A673 (cell line): ENCODE measurements around the gene MGMT. TPM values are rescaled to one million over a fixed set of nuclear protein-coding genes. Genes with fewer than 3 reads are reported as not detected.

Experiments
- BruUV-seq: library from RNA; stranded (reverse); fragments of 400-500 nt; replicated peaks from 2 replicates; lab custom pipeline; 2021; lab: Mats Ljungman, UMichigan
- CTCF ChIA-PET: fragments of 300-600 bp; sonication (Branson Sonifier 250); formaldehyde crosslinking; loops from one replicate; lab custom pipeline; 2022; ENCODE audit warnings: antibody characterized with exemption; lab: Charles Lee
- POLR2A ChIA-PET: fragments of 300-600 bp; sonication (Branson Sonifier 250); formaldehyde crosslinking; loops from one replicate; lab custom pipeline; 2022; ENCODE audit warnings: antibody characterized with exemption; ENCODE audit not compliant: low non-redundant PET; lab: Charles Lee
- DNase-seq: peaks from one replicate; pipeline ENCODE4 v3.0.0-alpha.2; 2015; ENCODE audit warnings: low spot score
- H3K27ac ChIP-seq: fragments of 200-600 bp; sonication (generic); 2 replicates; pipeline ENCODE4 v1.5.1; 2016; ENCODE audit warnings: mixed run types, low read depth, mild to moderate bottlenecking, mixed read lengths, antibody characterized with exemption, low read length; ENCODE audit not compliant: poor library complexity, severe bottlenecking
- H3K27me3 ChIP-seq: fragments of 200-600 bp; sonication (generic); replicated peaks from 2 replicates; pipeline ENCODE4 v1.6.1; 2017; ENCODE audit warnings: mixed run types, low read depth, mild to moderate bottlenecking, mixed read lengths, antibody characterized with exemption, low read length; ENCODE audit not compliant: insufficient read depth, poor library complexity
- H3K36me3 ChIP-seq: fragments of 200-600 bp; sonication (generic); 2 replicates; pipeline ENCODE4 v1.6.1; 2016; ENCODE audit warnings: mixed run types, mild to moderate bottlenecking, mixed read lengths, antibody characterized with exemption, low read length; ENCODE audit not compliant: insufficient read depth, poor library complexity, severe bottlenecking
- H3K4me1 ChIP-seq: fragments of 200-600 bp; sonication (generic); 2 replicates; pipeline ENCODE4 v1.6.1; 2017; ENCODE audit warnings: mixed run types, mild to moderate bottlenecking, mixed read lengths, antibody characterized with exemption, low read length; ENCODE audit not compliant: insufficient read depth, poor library complexity, severe bottlenecking
- H3K4me3 ChIP-seq: fragments of 200-600 bp; sonication (generic); 2 replicates; pipeline ENCODE4 v1.5.1; 2016; ENCODE audit warnings: low read depth, mixed run types, mild to moderate bottlenecking, mixed read lengths, low read length; ENCODE audit not compliant: poor library complexity, severe bottlenecking
- H3K9me3 ChIP-seq: fragments of 200-600 bp; sonication (generic); 2 replicates; pipeline ENCODE4 v1.6.1; 2016; ENCODE audit warnings: mixed run types, low read depth, mild to moderate bottlenecking, mixed read lengths, antibody characterized with exemption, low read length; ENCODE audit not compliant: poor library complexity, severe bottlenecking
- EZH2 ChIP-seq: fragments of 200-600 bp; sonication (generic); IDR thresholded peaks from 2 replicates; pipeline ENCODE4 v1.6.1; 2017; ENCODE audit warnings: borderline replicate concordance, low read depth, mild to moderate bottlenecking, mixed read lengths, antibody characterized with exemption, low read length; ENCODE audit not compliant: poor library complexity, severe bottlenecking
- intact Hi-C: fragments of 100-400 bp; cut with micrococcal nuclease; formaldehyde crosslinking; loops from one replicate; pipeline ENCODE4 v1.10.0; 2022; ENCODE audit not compliant: unreplicated experiment
- total RNA-seq: library from RNA; stranded (reverse); gene quantifications from 2 replicates; pipeline ENCODE4 v1.2.3, GENCODE V29; 2021
- TF ChIP-seq, protein P1 (sequence below): fragments of 300-800, 200-600 bp; sonication (generic); conservative IDR thresholded peaks from 2 replicates; pipeline ENCODE4 v1.5.1; 2017; ENCODE audit warnings: low read depth, mild to moderate bottlenecking, antibody characterized with exemption, low read length, moderate library complexity, mixed read lengths

The MGMT gene
- total RNA-seq, 1 experiment from 2014 or later: 19.5 TPM

DNA sequence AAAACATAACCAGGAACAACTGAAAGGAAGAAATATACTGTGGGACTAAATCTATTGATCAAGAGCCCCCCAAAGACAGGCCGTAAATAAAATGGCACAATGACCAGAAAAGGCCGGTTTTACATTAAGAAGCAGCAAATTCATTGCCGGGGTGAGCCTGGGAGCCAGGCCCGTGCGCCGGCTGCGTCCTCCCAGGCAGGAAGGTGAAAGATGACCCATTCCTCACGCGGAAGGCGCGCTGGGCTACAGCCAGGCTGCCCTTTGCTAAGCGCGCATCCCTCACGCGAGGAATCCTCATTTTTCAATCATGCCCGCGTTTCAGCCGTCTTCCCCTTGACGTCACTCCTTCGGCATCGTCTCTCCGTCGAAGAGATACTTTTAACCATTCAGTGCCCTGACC lies 47.6 kb upstream of the MGMT start:
- H3K27me3 ChIP-seq: no peaks in the 10 kb centered on the region
- peaks cover 8% of the 10 kb centered on the region for H3K4me1 ChIP-seq
- no peaks in the 10 kb centered on the region for H3K9me3 ChIP-seq
- CTCF ChIA-PET: no interaction called here
- intact Hi-C loops: no loop called here
- no peak for TF ChIP-seq EZH2
- TF ChIP-seq, protein P1, sequence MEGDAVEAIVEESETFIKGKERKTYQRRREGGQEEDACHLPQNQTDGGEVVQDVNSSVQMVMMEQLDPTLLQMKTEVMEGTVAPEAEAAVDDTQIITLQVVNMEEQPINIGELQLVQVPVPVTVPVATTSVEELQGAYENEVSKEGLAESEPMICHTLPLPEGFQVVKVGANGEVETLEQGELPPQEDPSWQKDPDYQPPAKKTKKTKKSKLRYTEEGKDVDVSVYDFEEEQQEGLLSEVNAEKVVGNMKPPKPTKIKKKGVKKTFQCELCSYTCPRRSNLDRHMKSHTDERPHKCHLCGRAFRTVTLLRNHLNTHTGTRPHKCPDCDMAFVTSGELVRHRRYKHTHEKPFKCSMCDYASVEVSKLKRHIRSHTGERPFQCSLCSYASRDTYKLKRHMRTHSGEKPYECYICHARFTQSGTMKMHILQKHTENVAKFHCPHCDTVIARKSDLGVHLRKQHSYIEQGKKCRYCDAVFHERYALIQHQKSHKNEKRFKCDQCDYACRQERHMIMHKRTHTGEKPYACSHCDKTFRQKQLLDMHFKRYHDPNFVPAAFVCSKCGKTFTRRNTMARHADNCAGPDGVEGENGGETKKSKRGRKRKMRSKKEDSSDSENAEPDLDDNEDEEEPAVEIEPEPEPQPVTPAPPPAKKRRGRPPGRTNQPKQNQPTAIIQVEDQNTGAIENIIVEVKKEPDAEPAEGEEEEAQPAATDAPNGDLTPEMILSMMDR: no peak
- no peak overlapping the region for H3K4me3 ChIP-seq
- POLR2A ChIA-PET: no interaction called here
- no peaks in the 10 kb centered on the region for H3K36me3 ChIP-seq
- DNase-seq: no peak
- H3K27ac ChIP-seq: no peak overlapping the region
- BruUV-seq: no TSS peak

DNA sequence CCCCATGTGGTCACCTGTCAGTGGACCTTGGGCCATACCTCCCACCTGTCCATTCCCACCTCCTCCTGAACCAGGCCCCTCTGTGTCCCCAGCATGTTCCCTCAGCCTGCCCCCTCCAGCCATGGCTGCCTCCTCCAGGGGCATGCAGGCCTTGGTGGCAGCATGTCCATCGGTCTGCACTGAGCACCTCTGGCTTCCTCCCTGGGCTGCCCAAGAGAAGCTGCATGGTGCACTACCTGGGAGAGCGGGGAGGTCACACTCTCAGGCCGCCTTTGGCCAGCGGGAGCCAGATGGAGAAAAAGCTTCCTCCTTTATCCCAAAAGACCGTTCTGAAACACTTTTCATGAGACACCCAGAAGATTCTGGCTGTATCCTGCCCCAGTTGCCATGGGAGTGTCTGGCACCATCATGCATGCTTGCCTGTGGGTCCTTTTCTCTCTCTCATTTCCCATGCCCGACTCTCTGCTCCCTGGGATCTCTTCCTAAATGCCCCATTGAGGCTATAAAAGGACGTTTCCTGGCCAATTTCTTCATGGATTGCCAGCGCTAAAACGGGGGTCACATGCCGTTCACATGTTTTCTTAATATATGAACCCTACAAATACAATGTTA lies 45.5 kb upstream of the MGMT start:
- ChIA-PET POLR2A (no interaction called here), CTCF (no interaction called here)
- Histone ChIP-seq H3K27ac (no peak overlapping the region), H3K36me3 (no peaks in the 10 kb centered on the region), H3K4me3 (no peak overlapping the region), H3K4me1 (peaks cover 8% of the 10 kb centered on the region), H3K27me3 (no peaks in the 10 kb centered on the region), H3K9me3 (no peaks in the 10 kb centered on the region)
- DNase-seq: no peak
- intact Hi-C loops: no loop called here
- BruUV-seq: no TSS peak
- no peak for TF ChIP-seq EZH2
- TF ChIP-seq, protein P1: no peak

DNA sequence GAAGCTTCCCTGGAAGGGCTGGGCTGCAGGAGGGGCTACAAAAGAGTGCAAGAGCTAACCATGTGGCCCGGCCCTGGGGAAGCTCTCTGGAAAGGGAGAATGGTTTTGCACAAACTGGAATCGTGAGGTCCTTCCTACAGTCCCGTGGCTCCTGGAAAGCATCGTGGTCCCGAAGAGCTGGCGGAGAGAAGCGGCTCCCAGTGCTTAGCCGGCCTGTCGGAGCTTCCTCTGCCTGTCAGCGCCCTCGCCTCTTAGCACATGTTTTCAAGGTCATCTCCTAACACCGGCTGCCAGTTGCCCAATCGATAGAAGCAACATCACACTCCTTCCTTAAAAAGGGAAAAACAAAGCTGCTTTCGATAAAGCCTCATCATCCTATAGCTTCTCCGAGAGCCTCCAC lies 42.1 kb upstream of the MGMT start:
- Histone ChIP-seq H3K27me3 (no peaks in the 10 kb centered on the region), H3K4me1 (no peaks in the 10 kb centered on the region), H3K36me3 (no peaks in the 10 kb centered on the region), H3K9me3 (no peaks in the 10 kb centered on the region), H3K4me3 (no peak overlapping the region), H3K27ac (no peak overlapping the region)
- DNase-seq: no peak
- intact Hi-C loops: no loop called here
- CTCF ChIA-PET: no interaction called here
- no TSS peak for BruUV-seq
- TF ChIP-seq, protein P1: no peak
- TF ChIP-seq EZH2: no peak
- POLR2A ChIA-PET: no interaction called here
